GM12878 (cell line): Measurements from ENCODE around the gene HMGN4. TPM values are rescaled to one million over a fixed set of nuclear protein-coding genes. Genes with fewer than 3 reads are reported as not detected.
A peak's percentile ranks its signal among the peaks of the same experiment; 100 is the strongest.

Source experiments
- ATAC-seq: fragments of 200-7000 bp; cut with Tn5 transposase; 3 replicates; pipeline ENCODE4 v1.9.1; 2020; ENCODE audit warnings: mild to moderate bottlenecking, moderate library complexity
- BruUV-seq: library from RNA; stranded (reverse); fragments of 400-500 nt; replicated peaks from 2 replicates; lab custom pipeline; 2021; lab: Mats Ljungman, UMichigan
- CTCF ChIA-PET: fragments of 300-600 bp; sonication (Branson Sonifier 250); formaldehyde crosslinking; extraction: SDS; loops from one replicate; lab custom pipeline; 2021; ENCODE audit warnings: inconsistent platforms; lab: Yijun Ruan, JAX
- POLR2A ChIA-PET: fragments of 350-600 bp; formaldehyde crosslinking; extraction: SDS; loops from one replicate; lab custom pipeline; 2021; ENCODE audit warnings: inconsistent platforms; lab: Charles Lee
- RAD21 ChIA-PET: fragments of 300-600 bp; sonication (Branson Sonifier 250); formaldehyde crosslinking; loops from one replicate; lab custom pipeline; 2023; ENCODE audit warnings: antibody characterized with exemption; ENCODE audit not compliant: unreplicated experiment; lab: Charles Lee
- SMC1A ChIA-PET: fragments of 300-600 bp; sonication (Branson Sonifier 250); formaldehyde crosslinking; loops from one replicate; lab custom pipeline; 2023; ENCODE audit not compliant: unreplicated experiment, uncharacterized antibody; lab: Charles Lee
- DNase-seq: peaks from one replicate; pipeline ENCODE4 v3.0.0-alpha.2; 2011; ENCODE audit warnings: low read depth, low spot score
- FAIRE-seq: peaks from 3 replicates; lab custom pipeline; 2011; peaks lifted over from hg19 to GRCh38; lab: Jason Lieb, UNC
- H2AFZ ChIP-seq: 2 replicates; pipeline ENCODE4 v1.6.0; 2011; ENCODE audit warnings: low read depth, low read length, control low read depth; ENCODE audit not compliant: control insufficient read depth
- H3K27ac ChIP-seq: 2 replicates; pipeline ENCODE4 v1.5.1; 2011; ENCODE audit warnings: control low read depth; ENCODE audit not compliant: control insufficient read depth, insufficient read depth
- H3K27me3 ChIP-seq, 2 experiments: replicated peaks in 1 of 2; 2 replicates each; pipeline versions ENCODE4 v1.6.0 to v1.6.1; 2011; ENCODE audit warnings: low read length in 1 of 2; ENCODE audit not compliant: control insufficient read depth in 2 of 2, insufficient read depth in 2 of 2
- H3K36me3 ChIP-seq, 2 experiments: 2 replicates each; pipeline ENCODE4 v1.5.1; 2011; ENCODE audit warnings: low read length in 1 of 2; ENCODE audit not compliant: control insufficient read depth in 2 of 2, insufficient read depth in 2 of 2
- H3K4me1 ChIP-seq: 2 replicates; pipeline ENCODE4 v1.6.1; 2011; ENCODE audit warnings: mild to moderate bottlenecking, low read length, moderate library complexity, mixed read lengths; ENCODE audit not compliant: control insufficient read depth, insufficient read depth
- H3K4me2 ChIP-seq: 2 replicates; pipeline ENCODE4 v1.6.0; 2011; ENCODE audit warnings: control low read depth; ENCODE audit not compliant: control insufficient read depth, insufficient read depth
- H3K4me3 ChIP-seq: fragments of 200-600 bp; sonication (generic); 2 replicates; pipeline ENCODE4 v1.5.1; 2016
- H3K79me2 ChIP-seq: 2 replicates; pipeline ENCODE4 v1.6.0; 2011; ENCODE audit warnings: low read length; ENCODE audit not compliant: control insufficient read depth, insufficient read depth
- H3K9ac ChIP-seq: 2 replicates; pipeline ENCODE4 v1.8.0; 2011; ENCODE audit warnings: low read length, control low read depth, mixed read lengths; ENCODE audit not compliant: control insufficient read depth, insufficient read depth
- H3K9me3 ChIP-seq: replicated peaks from 3 replicates; pipeline ENCODE4 v1.5.1; 2011; ENCODE audit warnings: mild to moderate bottlenecking, low read length; ENCODE audit not compliant: control insufficient read depth, insufficient read depth
- H4K20me1 ChIP-seq: 2 replicates; pipeline ENCODE4 v1.6.0; 2011; ENCODE audit not compliant: control insufficient read depth, insufficient read depth
- BRCA1 ChIP-seq: IDR thresholded peaks from 2 replicates; pipeline ENCODE4 v1.6.1; 2011; ENCODE audit warnings: low read depth, low read length, improper control_type of control experiment
- CBFB ChIP-seq: IDR thresholded peaks from 2 replicates; pipeline ENCODE4 v1.6.1; 2016; ENCODE audit warnings: antibody characterized with exemption, low read depth
- IRF4 ChIP-seq: IDR thresholded peaks from 2 replicates; pipeline ENCODE4 v1.6.1; 2011; ENCODE audit warnings: low read depth, low read length
- MYC ChIP-seq: IDR thresholded peaks from 2 replicates; pipeline ENCODE4 v1.6.1; 2011; ENCODE audit warnings: mild to moderate bottlenecking, low read length, moderate library complexity, inconsistent platforms; ENCODE audit not compliant: insufficient read depth, insufficient replicate concordance, insufficient read length, severe bottlenecking
- ZNF384 ChIP-seq: IDR thresholded peaks from 2 replicates; pipeline ENCODE4 v1.6.1; 2012; ENCODE audit warnings: low read depth, mild to moderate bottlenecking, low read length, improper control_type of control experiment, borderline replicate concordance
- ZNF687 ChIP-seq: fragments of 450-650 bp; IDR thresholded peaks from 2 replicates; pipeline ENCODE4 v1.6.1; 2017; ENCODE audit warnings: mild to moderate bottlenecking, moderate library complexity
- WGBS: methylation state at CpG from one replicate; pipeline ENCODE4 v1.1.6; 2016; ENCODE audit warnings: low lambda C conversion rate; ENCODE audit not compliant: insufficient replicate concordance, insufficient coverage; ENCODE audit errors: missing lambda C conversion rate; 5-methylcytosine and 5-hydroxymethylcytosine counted together
- in situ Hi-C: fragments of 300-500 bp; cut with MboI; formaldehyde crosslinking; loops from 9 replicates; pipeline ENCODE4 v1.14.3; 2018; ENCODE audit warnings: mixed read lengths
- intact Hi-C: fragments of 100-400 bp; cut with micrococcal nuclease; formaldehyde crosslinking; loops from one replicate; pipeline ENCODE4 v1.14.2; 2022; ENCODE audit not compliant: unreplicated experiment
- polyA plus RNA-seq, 11 experiments: library from polyadenylated mRNA; depleted of rRNA in 4 of 11; unstranded in 6 of 11; stranded (reverse) in 5 of 11; fragments of >200 nt; fragmentation: Nextera tagmentation in 4 of 11; fragmentation: Illumina TruSeq in 1 of 11; extraction: Ambion mirVana in 4 of 11; extraction: Trizol in 1 of 11; gene quantifications; 1 replicate in 1 of 11; 2 replicates in 10 of 11; pipeline versions ENCODE4 v1.2.1 to v1.2.3, GENCODE V29; 2011 to 2016; ENCODE audit warnings: inconsistent platforms in 2 of 11, missing spikeins in 2 of 11, low read depth in 1 of 11
- total RNA-seq, 4 experiments: library from RNA; depleted of rRNA in 3 of 4; stranded (reverse); fragments of >200 nt in 3 of 4; fragmentation: Illumina TruSeq in 1 of 4; extraction: Trizol in 1 of 4; gene quantifications; 2 replicates each; pipeline versions ENCODE4 v1.2.1 to v1.2.3, GENCODE V29; 2013 to 2021
- TF ChIP-seq, protein P1 (sequence below): IDR thresholded peaks from 2 replicates; pipeline ENCODE4 v1.6.1; 2011; ENCODE audit warnings: mild to moderate bottlenecking, low read depth, low read length, moderate library complexity; ENCODE audit not compliant: insufficient replicate concordance
- TF ChIP-seq, protein P2 (sequence below): IDR thresholded peaks from 2 replicates; pipeline ENCODE4 v1.6.1; 2012; ENCODE audit warnings: improper control_type of control experiment, low read depth, low read length; ENCODE audit not compliant: insufficient replicate concordance

Gene HMGN4
- total and polyA plus RNA-seq, 10 of the 15 experiments (the other 5 are each of a cell fraction or from before 2014, with no cell fraction given), result 26.7 to 99.1 (median 76.7) TPM

GRCh38 chr6:26563488-26563887 lies 25.3 kb downstream of the HMGN4 start:
- H2AFZ ChIP-seq, result peak overlapping the region; percentile 29; the same call in 1 of the 2 replicates
- no peak for FAIRE-seq
- ChIA-PET RAD21 (interaction anchor here (0.8 to 1.3 kb wide), 2 partner anchors 10 to 232 kb away, joined by 3 to 7 read pairs; no protein-coding TSS in a partner anchor), POLR2A (interaction anchor here (1.0 to 2.3 kb wide), 2 partner anchors 9 to 13 kb away, joined by 3 to 11 read pairs; no protein-coding TSS in a partner anchor), CTCF (interaction anchor here (0.9 to 1.4 kb wide), 4 partner anchors 9 to 32 kb away, joined by 4 to 6 read pairs (median 5); no protein-coding TSS in a partner anchor), SMC1A (interaction anchor here (0.9 to 2.4 kb wide), 5 partner anchors 10 to 341 kb away, joined by 3 to 16 read pairs (median 3); no protein-coding TSS in a partner anchor)
- no peaks in the 10 kb centered on the region for H3K36me3 ChIP-seq
- H3K4me3 ChIP-seq, result no peak overlapping the region
- H3K79me2 ChIP-seq, result no peaks in the 10 kb centered on the region
- no peaks in the 10 kb centered on the region; the same call in 2 of the 3 replicates for H3K9me3 ChIP-seq
- H3K27ac ChIP-seq, result no peak overlapping the region
- no TSS peak for BruUV-seq
- H3K27me3 ChIP-seq, result no peaks in the 10 kb centered on the region
- in situ Hi-C loops, result no loop called here
- H3K9ac ChIP-seq, result no peak overlapping the region
- intact Hi-C loops, result no loop called here
- H4K20me1 ChIP-seq, result no peaks in the 10 kb centered on the region
- H3K4me2 ChIP-seq, result no peak overlapping the region
- ATAC-seq, result no peak
- DNase-seq, result no peak
- no peaks in the 10 kb centered on the region; the same call in 1 of the 2 replicates for H3K4me1 ChIP-seq
- 48% methylated on average over 6 of the region's 6 CpGs for WGBS
- TF ChIP-seq CBFB (no peak), IRF4 (no peak), BRCA1 (no peak), MYC (no peak), ZNF687 (no peak), ZNF384 (no peak)
- TF ChIP-seq, protein P1, sequence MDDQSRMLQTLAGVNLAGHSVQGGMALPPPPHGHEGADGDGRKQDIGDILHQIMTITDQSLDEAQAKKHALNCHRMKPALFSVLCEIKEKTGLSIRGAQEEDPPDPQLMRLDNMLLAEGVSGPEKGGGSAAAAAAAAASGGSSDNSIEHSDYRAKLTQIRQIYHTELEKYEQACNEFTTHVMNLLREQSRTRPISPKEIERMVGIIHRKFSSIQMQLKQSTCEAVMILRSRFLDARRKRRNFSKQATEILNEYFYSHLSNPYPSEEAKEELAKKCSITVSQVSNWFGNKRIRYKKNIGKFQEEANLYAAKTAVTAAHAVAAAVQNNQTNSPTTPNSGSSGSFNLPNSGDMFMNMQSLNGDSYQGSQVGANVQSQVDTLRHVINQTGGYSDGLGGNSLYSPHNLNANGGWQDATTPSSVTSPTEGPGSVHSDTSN, result no peak
- TF ChIP-seq, protein P2, sequence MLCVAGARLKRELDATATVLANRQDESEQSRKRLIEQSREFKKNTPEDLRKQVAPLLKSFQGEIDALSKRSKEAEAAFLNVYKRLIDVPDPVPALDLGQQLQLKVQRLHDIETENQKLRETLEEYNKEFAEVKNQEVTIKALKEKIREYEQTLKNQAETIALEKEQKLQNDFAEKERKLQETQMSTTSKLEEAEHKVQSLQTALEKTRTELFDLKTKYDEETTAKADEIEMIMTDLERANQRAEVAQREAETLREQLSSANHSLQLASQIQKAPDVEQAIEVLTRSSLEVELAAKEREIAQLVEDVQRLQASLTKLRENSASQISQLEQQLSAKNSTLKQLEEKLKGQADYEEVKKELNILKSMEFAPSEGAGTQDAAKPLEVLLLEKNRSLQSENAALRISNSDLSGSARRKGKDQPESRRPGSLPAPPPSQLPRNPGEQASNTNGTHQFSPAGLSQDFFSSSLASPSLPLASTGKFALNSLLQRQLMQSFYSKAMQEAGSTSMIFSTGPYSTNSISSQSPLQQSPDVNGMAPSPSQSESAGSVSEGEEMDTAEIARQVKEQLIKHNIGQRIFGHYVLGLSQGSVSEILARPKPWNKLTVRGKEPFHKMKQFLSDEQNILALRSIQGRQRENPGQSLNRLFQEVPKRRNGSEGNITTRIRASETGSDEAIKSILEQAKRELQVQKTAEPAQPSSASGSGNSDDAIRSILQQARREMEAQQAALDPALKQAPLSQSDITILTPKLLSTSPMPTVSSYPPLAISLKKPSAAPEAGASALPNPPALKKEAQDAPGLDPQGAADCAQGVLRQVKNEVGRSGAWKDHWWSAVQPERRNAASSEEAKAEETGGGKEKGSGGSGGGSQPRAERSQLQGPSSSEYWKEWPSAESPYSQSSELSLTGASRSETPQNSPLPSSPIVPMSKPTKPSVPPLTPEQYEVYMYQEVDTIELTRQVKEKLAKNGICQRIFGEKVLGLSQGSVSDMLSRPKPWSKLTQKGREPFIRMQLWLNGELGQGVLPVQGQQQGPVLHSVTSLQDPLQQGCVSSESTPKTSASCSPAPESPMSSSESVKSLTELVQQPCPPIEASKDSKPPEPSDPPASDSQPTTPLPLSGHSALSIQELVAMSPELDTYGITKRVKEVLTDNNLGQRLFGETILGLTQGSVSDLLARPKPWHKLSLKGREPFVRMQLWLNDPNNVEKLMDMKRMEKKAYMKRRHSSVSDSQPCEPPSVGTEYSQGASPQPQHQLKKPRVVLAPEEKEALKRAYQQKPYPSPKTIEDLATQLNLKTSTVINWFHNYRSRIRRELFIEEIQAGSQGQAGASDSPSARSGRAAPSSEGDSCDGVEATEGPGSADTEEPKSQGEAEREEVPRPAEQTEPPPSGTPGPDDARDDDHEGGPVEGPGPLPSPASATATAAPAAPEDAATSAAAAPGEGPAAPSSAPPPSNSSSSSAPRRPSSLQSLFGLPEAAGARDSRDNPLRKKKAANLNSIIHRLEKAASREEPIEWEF, result no peak
